AG10803 (cell line): Measurements from ENCODE around the gene SLC25A43.
A peak's percentile ranks its signal among the peaks of the same experiment; 100 is the strongest.
"Not testable (repeated sequence)": the region's sequence is repeated elsewhere in the genome, so short reads cannot be mapped to it uniquely, and the experiment has no call there.

Source experiments
- DNase-seq: peaks from one replicate; pipeline ENCODE4 v3.0.0; 2010; ENCODE audit warnings: low read depth
- H3K4me3 ChIP-seq: 2 replicates; pipeline ENCODE4 v1.5.1; 2011; ENCODE audit warnings: mild to moderate bottlenecking, low read length, control low read depth
- CTCF ChIP-seq: conservative IDR thresholded peaks from 2 replicates; pipeline ENCODE4 v1.5.1; 2011; ENCODE audit warnings: mild to moderate bottlenecking, low read length, control low read depth, inconsistent platforms

SLC25A43 gene

GRCh38 chrX:119398974-119399771, at the start of gene SLC25A43:
SLC25A43 (plus strand) TSS chrX:119399336; CDS start chrX:119399404, 68 bp downstream.
- DNase-seq: peak; percentile 26
- H3K4me3 ChIP-seq: peak within 1 kb of the TSS; percentile 65
- TF ChIP-seq CTCF: no peak

- TF ChIP-seq CTCF: no peak
- peak; percentile 8 for DNase-seq
- H3K4me3 ChIP-seq: no peak overlapping the region
These were observed 39.3 kb upstream of the SLC25A43 start for GRCh38 chrX:119359618-119360382.

- not testable (repeated sequence) for DNase-seq, H3K4me3 ChIP-seq
These were observed 37.7 kb upstream of the SLC25A43 start for GRCh38 chrX:119361451-119361850.

GRCh38 chrX:119362074-119362473, 37.1 kb upstream of the SLC25A43 start:
- DNase-seq, H3K4me3 ChIP-seq: not testable (repeated sequence)

GRCh38 chrX:119363391-119363790, 35.7 kb upstream of the SLC25A43 start:
- no peak overlapping the region for H3K4me3 ChIP-seq
- no peak for TF ChIP-seq CTCF
- no peak for DNase-seq

- not testable (repeated sequence) for H3K4me3 ChIP-seq, DNase-seq
These were observed 27.3 kb upstream of the SLC25A43 start for GRCh38 chrX:119371861-119372260.

GRCh38 chrX:119374736-119375135, 24.4 kb upstream of the SLC25A43 start:
- peak; percentile 52 for DNase-seq
- H3K4me3 ChIP-seq: no peak overlapping the region
- TF ChIP-seq CTCF: no peak

- peak; percentile 25 for DNase-seq
- no peak overlapping the region for H3K4me3 ChIP-seq
- TF ChIP-seq CTCF: no peak
These were observed 23.6 kb upstream of the SLC25A43 start for GRCh38 chrX:119375561-119375960.
